HL-60 (cell line): ENCODE measurements around the gene STRADB.
"Not testable (repeated sequence)": the region's sequence is repeated elsewhere in the genome, so short reads cannot be mapped to it uniquely, and the experiment has no call there.

ENCODE experiments used
- TF ChIP-seq, protein P1 (sequence below): IDR thresholded peaks from one replicate; pipeline ENCODE4 v1.5.1; 2011; ENCODE audit warnings: low read length, control low read depth, inconsistent platforms; ENCODE audit not compliant: insufficient read depth
- TF ChIP-seq, protein P2 (sequence below): IDR thresholded peaks from 2 replicates; pipeline ENCODE4 v1.6.1; 2012; ENCODE audit warnings: low read depth; ENCODE audit not compliant: insufficient replicate concordance

DNA sequence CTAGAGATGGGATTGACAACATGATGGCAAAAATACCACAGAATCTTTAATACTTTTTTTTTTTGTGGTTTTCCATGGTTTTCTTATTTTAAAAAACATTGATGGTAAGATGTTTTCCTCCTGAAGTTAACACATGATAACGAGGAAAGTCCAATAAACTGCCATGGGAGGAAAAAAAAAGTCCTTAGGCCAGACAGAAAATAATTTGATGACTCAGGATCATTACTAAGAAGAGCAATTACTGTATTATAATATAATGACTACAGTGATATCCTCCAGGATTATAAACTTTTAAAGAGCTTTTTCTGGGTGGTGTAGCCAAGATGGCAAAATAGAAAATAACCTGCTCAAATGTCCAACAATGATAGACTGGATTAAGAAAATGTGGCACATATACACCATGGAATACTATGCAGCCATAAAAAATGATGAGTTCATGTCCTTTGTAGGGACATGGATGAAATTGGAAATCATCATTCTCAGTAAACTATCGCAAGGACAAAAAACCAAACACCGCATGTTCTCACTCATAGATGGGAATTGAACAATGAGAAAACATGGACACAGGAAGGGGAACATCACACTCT, 12.1 kb upstream of the STRADB start:
- TF ChIP-seq, protein P1, sequence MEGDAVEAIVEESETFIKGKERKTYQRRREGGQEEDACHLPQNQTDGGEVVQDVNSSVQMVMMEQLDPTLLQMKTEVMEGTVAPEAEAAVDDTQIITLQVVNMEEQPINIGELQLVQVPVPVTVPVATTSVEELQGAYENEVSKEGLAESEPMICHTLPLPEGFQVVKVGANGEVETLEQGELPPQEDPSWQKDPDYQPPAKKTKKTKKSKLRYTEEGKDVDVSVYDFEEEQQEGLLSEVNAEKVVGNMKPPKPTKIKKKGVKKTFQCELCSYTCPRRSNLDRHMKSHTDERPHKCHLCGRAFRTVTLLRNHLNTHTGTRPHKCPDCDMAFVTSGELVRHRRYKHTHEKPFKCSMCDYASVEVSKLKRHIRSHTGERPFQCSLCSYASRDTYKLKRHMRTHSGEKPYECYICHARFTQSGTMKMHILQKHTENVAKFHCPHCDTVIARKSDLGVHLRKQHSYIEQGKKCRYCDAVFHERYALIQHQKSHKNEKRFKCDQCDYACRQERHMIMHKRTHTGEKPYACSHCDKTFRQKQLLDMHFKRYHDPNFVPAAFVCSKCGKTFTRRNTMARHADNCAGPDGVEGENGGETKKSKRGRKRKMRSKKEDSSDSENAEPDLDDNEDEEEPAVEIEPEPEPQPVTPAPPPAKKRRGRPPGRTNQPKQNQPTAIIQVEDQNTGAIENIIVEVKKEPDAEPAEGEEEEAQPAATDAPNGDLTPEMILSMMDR: not testable (repeated sequence)
- TF ChIP-seq, protein P2, sequence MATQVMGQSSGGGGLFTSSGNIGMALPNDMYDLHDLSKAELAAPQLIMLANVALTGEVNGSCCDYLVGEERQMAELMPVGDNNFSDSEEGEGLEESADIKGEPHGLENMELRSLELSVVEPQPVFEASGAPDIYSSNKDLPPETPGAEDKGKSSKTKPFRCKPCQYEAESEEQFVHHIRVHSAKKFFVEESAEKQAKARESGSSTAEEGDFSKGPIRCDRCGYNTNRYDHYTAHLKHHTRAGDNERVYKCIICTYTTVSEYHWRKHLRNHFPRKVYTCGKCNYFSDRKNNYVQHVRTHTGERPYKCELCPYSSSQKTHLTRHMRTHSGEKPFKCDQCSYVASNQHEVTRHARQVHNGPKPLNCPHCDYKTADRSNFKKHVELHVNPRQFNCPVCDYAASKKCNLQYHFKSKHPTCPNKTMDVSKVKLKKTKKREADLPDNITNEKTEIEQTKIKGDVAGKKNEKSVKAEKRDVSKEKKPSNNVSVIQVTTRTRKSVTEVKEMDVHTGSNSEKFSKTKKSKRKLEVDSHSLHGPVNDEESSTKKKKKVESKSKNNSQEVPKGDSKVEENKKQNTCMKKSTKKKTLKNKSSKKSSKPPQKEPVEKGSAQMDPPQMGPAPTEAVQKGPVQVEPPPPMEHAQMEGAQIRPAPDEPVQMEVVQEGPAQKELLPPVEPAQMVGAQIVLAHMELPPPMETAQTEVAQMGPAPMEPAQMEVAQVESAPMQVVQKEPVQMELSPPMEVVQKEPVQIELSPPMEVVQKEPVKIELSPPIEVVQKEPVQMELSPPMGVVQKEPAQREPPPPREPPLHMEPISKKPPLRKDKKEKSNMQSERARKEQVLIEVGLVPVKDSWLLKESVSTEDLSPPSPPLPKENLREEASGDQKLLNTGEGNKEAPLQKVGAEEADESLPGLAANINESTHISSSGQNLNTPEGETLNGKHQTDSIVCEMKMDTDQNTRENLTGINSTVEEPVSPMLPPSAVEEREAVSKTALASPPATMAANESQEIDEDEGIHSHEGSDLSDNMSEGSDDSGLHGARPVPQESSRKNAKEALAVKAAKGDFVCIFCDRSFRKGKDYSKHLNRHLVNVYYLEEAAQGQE: not testable (repeated sequence)
